ENCODE results near the gene SLC16A8.
"Not testable (repeated sequence)": the region's sequence is repeated elsewhere in the genome, so short reads cannot be mapped to it uniquely, and the experiment has no call there.

The SLC16A8 gene

GRCh38 chr22:38086001-38086845 lies 2.2 kb upstream of the SLC16A8 start:
- no peak for DNase-seq (ENCODE audit: low spot score)

GRCh38 chr22:38085501-38085900 lies 1.5 kb upstream of the SLC16A8 start:
- DNase-seq (ENCODE audit: low spot score): no peak

GRCh38 chr22:38085056-38085455 lies 1.1 kb upstream of the SLC16A8 start:
- DNase-seq (ENCODE audit: low spot score): no peak

GRCh38 chr22:38082986-38083710 lies 836 bp downstream of the SLC16A8 start:
- DNase-seq (ENCODE audit: low spot score): no peak

GRCh38 chr22:38081941-38082828 lies 1.8 kb downstream of the SLC16A8 start:
- no peak for DNase-seq (ENCODE audit: low spot score)

GRCh38 chr22:38081636-38081940 lies 2.4 kb downstream of the SLC16A8 start:
- no peak for DNase-seq (ENCODE audit: low spot score)

- DNase-seq (ENCODE audit: low spot score): no peak
Measured at GRCh38 chr22:38080850-38081635, 2.9 kb downstream of the SLC16A8 start.

GRCh38 chr22:38080474-38080849 lies 3.5 kb downstream of the SLC16A8 start:
- DNase-seq (ENCODE audit: low spot score): no peak

GRCh38 chr22:38079804-38080203 lies 4.2 kb downstream of the SLC16A8 start:
- DNase-seq (ENCODE audit: low spot score): no peak

- not testable (repeated sequence) for DNase-seq (ENCODE audit: low spot score)
Measured at GRCh38 chr22:38079208-38079607, 4.8 kb downstream of the SLC16A8 start.

GRCh38 chr22:38078046-38078840 lies 5.7 kb downstream of the SLC16A8 start:
- DNase-seq (ENCODE audit: low spot score): no peak

- DNase-seq (ENCODE audit: low spot score): no peak
Measured at GRCh38 chr22:38077595-38077994, 6.4 kb downstream of the SLC16A8 start.

- DNase-seq (ENCODE audit: low spot score): no peak
Measured at GRCh38 chr22:38077096-38077495, 6.9 kb downstream of the SLC16A8 start.

- DNase-seq (ENCODE audit: low spot score): no peak
Measured at GRCh38 chr22:38075961-38076360, 8.0 kb downstream of the SLC16A8 start.

GRCh38 chr22:38075105-38075825 lies 8.7 kb downstream of the SLC16A8 start:
- DNase-seq (ENCODE audit: low spot score): no peak

GRCh38 chr22:38074181-38075104 lies 9.5 kb downstream of the SLC16A8 start:
- DNase-seq (ENCODE audit: low spot score): no peak

- DNase-seq (ENCODE audit: low spot score): no peak
Measured at GRCh38 chr22:38073150-38074130, 10.5 kb downstream of the SLC16A8 start.

Measured in NAMALWA (cell line).